Mesenchymal stem cell (in vitro differentiated cells and primary cell): Measurements from ENCODE around the gene MTHFD1L.

Experiments
- DNase-seq: peaks from one replicate; pipeline ENCODE4 v3.0.0-alpha.2; 2013
- H2AFZ ChIP-seq: one replicate; pipeline ENCODE4 v1.6.1; 2013; ENCODE audit warnings: low read depth, mild to moderate bottlenecking, control low read depth, inconsistent platforms, low read length, moderate library complexity
- H2AK5ac ChIP-seq: 2 replicates; pipeline ENCODE4 v1.6.1; 2013; ENCODE audit warnings: low read length, moderate library complexity, mild to moderate bottlenecking, inconsistent platforms; ENCODE audit not compliant: severe bottlenecking
- H2BK120ac ChIP-seq: one replicate; pipeline ENCODE4 v1.6.1; 2013; ENCODE audit warnings: low read depth, mild to moderate bottlenecking, inconsistent platforms, low read length, moderate library complexity
- H2BK12ac ChIP-seq, 2 experiments: one replicate each; pipeline ENCODE4 v1.6.1; 2013; ENCODE audit warnings: inconsistent platforms in 2 of 2, low read length in 2 of 2, mild to moderate bottlenecking in 2 of 2, moderate library complexity in 2 of 2, control low read depth in 1 of 2
- H2BK15ac ChIP-seq: one replicate; pipeline ENCODE4 v1.6.1; 2013; ENCODE audit warnings: mild to moderate bottlenecking, low read depth, inconsistent platforms; ENCODE audit not compliant: poor library complexity, severe bottlenecking
- H2BK5ac ChIP-seq: 2 replicates; pipeline ENCODE4 v1.6.1; 2013; ENCODE audit warnings: low read depth, mild to moderate bottlenecking, low read length, control low read depth, inconsistent platforms; ENCODE audit not compliant: poor library complexity, severe bottlenecking
- H3K14ac ChIP-seq, 2 experiments: one replicate each; pipeline ENCODE4 v1.6.1; 2013; ENCODE audit warnings: inconsistent platforms in 2 of 2, low read length in 2 of 2, control low read depth in 1 of 2, mild to moderate bottlenecking in 1 of 2, moderate library complexity in 1 of 2
- H3K18ac ChIP-seq, 2 experiments: one replicate each; pipeline ENCODE4 v1.6.1; 2013; ENCODE audit warnings: inconsistent platforms in 2 of 2, low read length in 2 of 2, control low read depth in 1 of 2, low read depth in 1 of 2, mild to moderate bottlenecking in 1 of 2
- H3K23ac ChIP-seq, 2 experiments: one replicate each; pipeline ENCODE4 v1.6.1; 2013; ENCODE audit warnings: inconsistent platforms in 2 of 2, low read length in 2 of 2, mild to moderate bottlenecking in 2 of 2, moderate library complexity in 2 of 2, control low read depth in 1 of 2
- H3K27ac ChIP-seq: 2 replicates; pipeline ENCODE4 v1.5.1; 2013; ENCODE audit warnings: mild to moderate bottlenecking, moderate library complexity, low read length, control low read depth, inconsistent platforms; ENCODE audit not compliant: poor library complexity, severe bottlenecking
- H3K27me3 ChIP-seq, 2 experiments: 2 replicates each; pipeline versions ENCODE4 v1.6.1 to v1.7.0; 2013; ENCODE audit warnings: low read length in 2 of 2, mild to moderate bottlenecking in 2 of 2, moderate library complexity in 2 of 2, control low read depth in 1 of 2, inconsistent platforms in 1 of 2; ENCODE audit not compliant: control insufficient read depth in 1 of 2, insufficient read depth in 1 of 2
- H3K36me3 ChIP-seq, 2 experiments: 2 replicates each; pipeline versions ENCODE4 v1.6.1 to v1.7.0; 2013; ENCODE audit warnings: low read length in 2 of 2, control low read depth in 1 of 2, inconsistent platforms in 1 of 2, low read depth in 1 of 2, mild to moderate bottlenecking in 1 of 2; ENCODE audit not compliant: insufficient read depth in 2 of 2, control insufficient read depth in 1 of 2
- H3K4ac ChIP-seq, 2 experiments: one replicate each; pipeline ENCODE4 v1.6.1; 2013; ENCODE audit warnings: inconsistent platforms in 2 of 2, low read length in 2 of 2, mild to moderate bottlenecking in 2 of 2, moderate library complexity in 2 of 2, control low read depth in 1 of 2, low read depth in 1 of 2
- H3K4me1 ChIP-seq: 2 replicates; pipeline ENCODE4 v1.6.1; 2013; ENCODE audit warnings: low read depth, low read length, control low read depth; ENCODE audit not compliant: control insufficient read depth, insufficient read depth
- H3K4me2 ChIP-seq: 2 replicates; pipeline ENCODE4 v1.6.1; 2013; ENCODE audit warnings: low read length, mild to moderate bottlenecking, inconsistent platforms; ENCODE audit not compliant: poor library complexity, severe bottlenecking
- H3K4me3 ChIP-seq, 2 experiments: 2 replicates each; pipeline versions ENCODE4 v1.5.1 to v1.7.0; 2013; ENCODE audit warnings: low read length in 2 of 2, mild to moderate bottlenecking in 2 of 2, control low read depth in 1 of 2, low read depth in 1 of 2; ENCODE audit not compliant: insufficient read depth in 1 of 2
- H3K79me1 ChIP-seq: replicated peaks from 2 replicates; pipeline ENCODE4 v1.6.1; 2013; ENCODE audit warnings: mild to moderate bottlenecking, control low read depth, low read length, inconsistent platforms; ENCODE audit not compliant: poor library complexity, severe bottlenecking
- H3K9ac ChIP-seq: 2 replicates; pipeline ENCODE4 v1.7.0; 2013; ENCODE audit warnings: mild to moderate bottlenecking, low read length, moderate library complexity
- H3K9me3 ChIP-seq: 2 replicates; pipeline ENCODE4 v1.7.0; 2013; ENCODE audit warnings: mild to moderate bottlenecking, low read length; ENCODE audit not compliant: control insufficient read depth
- H4K8ac ChIP-seq: one replicate; pipeline ENCODE4 v1.6.1; 2013; ENCODE audit warnings: inconsistent platforms, mild to moderate bottlenecking, low read length, moderate library complexity
- H4K91ac ChIP-seq: one replicate; pipeline ENCODE4 v1.6.1; 2013; ENCODE audit warnings: mild to moderate bottlenecking, low read length, inconsistent platforms
- WGBS: methylation state at CpG from one replicate; pipeline ENCODE4 v1.1.7; 2013; ENCODE audit warnings: mixed read lengths; 5-methylcytosine and 5-hydroxymethylcytosine counted together

Gene MTHFD1L

DNA sequence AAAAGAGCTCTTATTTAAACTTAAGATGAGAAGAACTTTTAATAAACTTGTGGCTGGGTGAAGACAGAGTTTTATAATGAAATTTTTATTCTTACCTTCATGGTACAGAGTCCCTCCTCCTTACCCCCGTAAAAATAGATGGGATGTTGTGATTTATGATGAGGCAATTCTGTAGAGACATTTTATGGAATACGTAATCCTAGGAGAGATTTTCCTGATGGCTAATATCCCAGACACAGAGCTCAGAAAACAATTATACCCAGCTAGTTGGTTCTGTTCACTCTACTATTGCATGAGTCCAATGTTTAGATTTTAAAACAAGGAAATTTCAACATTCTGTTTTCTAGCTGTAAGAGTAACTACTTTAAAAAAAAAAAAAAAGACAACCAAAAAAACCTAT lies 43.4 kb downstream of the MTHFD1L start:
- no peak overlapping the region for H3K4me3 ChIP-seq
- H2BK120ac ChIP-seq = no peak overlapping the region
- H2BK12ac ChIP-seq = no peak overlapping the region
- peaks cover 17% of the 10 kb centered on the region for H3K79me1 ChIP-seq
- H3K4me2 ChIP-seq = no peak overlapping the region
- no peak for DNase-seq
- WGBS = no CpG with 5 or more reads among the region's 2 CpGs
- H3K27me3 ChIP-seq = no peaks in the 10 kb centered on the region
- H2AK5ac ChIP-seq = no peak overlapping the region
- no peaks in the 10 kb centered on the region for H3K9me3 ChIP-seq
- no peak overlapping the region for H2BK5ac ChIP-seq
- H3K9ac ChIP-seq = no peak overlapping the region
- no peak overlapping the region for H3K14ac ChIP-seq
- H4K91ac ChIP-seq = no peak overlapping the region
- no peak overlapping the region for H4K8ac ChIP-seq
- H3K4me1 ChIP-seq = peaks cover 4% of the 10 kb centered on the region
- peaks cover 11 to 45% of the 10 kb centered on the region in 2 experiments for H3K36me3 ChIP-seq
- no peak overlapping the region for H3K18ac ChIP-seq
- no peak overlapping the region for H3K23ac ChIP-seq
- no peak overlapping the region for H2AFZ ChIP-seq
- H3K27ac ChIP-seq = no peak overlapping the region
- no peak overlapping the region for H2BK15ac ChIP-seq
- no peak overlapping the region for H3K4ac ChIP-seq

DNA sequence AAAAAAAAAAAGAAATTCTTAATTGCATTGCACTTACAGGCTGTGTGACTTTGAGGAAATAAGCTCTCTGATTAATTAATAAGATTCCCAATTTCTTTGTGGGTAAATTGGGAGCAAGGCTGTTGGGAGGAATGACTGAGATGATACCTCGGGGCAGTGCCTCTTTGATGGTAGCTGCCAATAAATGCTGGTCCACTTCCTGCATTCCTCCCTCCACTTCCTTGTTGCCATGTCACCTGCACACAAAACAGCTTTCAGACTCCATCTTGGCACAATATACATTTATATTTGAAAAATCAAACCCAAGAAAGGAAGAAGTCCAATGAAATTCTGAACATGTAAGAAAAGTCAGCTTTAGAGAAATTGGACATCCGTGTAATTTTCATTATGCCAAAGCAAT lies 45.1 kb downstream of the MTHFD1L start:
- 100% methylated on average over 1 of the region's 2 CpGs for WGBS
- Histone ChIP-seq H3K18ac (no peak overlapping the region), H2BK5ac (no peak overlapping the region), H3K79me1 (peaks cover 18% of the 10 kb centered on the region), H4K91ac (no peak overlapping the region), H3K4me2 (no peak overlapping the region), H2BK120ac (no peak overlapping the region), H3K27me3 (no peaks in the 10 kb centered on the region), H3K27ac (no peak overlapping the region), H3K9me3 (no peaks in the 10 kb centered on the region), H3K23ac (no peak overlapping the region), H3K9ac (no peak overlapping the region), H3K36me3 (peaks cover 11 to 33% of the 10 kb centered on the region in 2 experiments), H2AFZ (no peak overlapping the region), H3K14ac (no peak overlapping the region), H3K4ac (no peak overlapping the region), H3K4me3 (no peak overlapping the region), H2BK12ac (no peak overlapping the region), H3K4me1 (peaks cover 4% of the 10 kb centered on the region), H2AK5ac (no peak overlapping the region), H2BK15ac (no peak overlapping the region), H4K8ac (no peak overlapping the region)
- no peak for DNase-seq

DNA sequence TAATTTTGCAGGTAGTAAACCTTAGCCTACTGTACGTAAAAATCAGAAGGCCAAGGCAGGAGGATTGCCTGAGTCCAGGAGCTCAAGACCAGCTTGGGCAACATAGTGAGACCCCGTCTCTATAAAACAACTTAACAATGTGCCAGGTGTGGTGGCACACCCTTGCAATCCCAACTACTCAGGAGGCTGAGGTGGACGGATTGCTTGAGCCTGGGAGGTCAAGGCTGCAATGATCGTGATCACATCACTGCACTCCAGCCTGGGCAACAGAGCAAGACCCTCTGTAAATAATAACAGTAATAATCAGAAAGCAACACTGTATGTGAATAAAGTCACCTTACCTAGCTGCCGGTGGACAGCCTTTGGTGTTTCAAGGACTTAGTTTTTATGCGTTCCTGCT lies 48.9 kb downstream of the MTHFD1L start:
- no peak overlapping the region for H2BK12ac ChIP-seq
- no peak overlapping the region for H3K23ac ChIP-seq
- no peak overlapping the region for H2BK15ac ChIP-seq
- no peak overlapping the region for H3K4me3 ChIP-seq
- WGBS = 97% methylated on average over 5 of the region's 6 CpGs
- H3K4me2 ChIP-seq = no peak overlapping the region
- no peaks in the 10 kb centered on the region for H3K9me3 ChIP-seq
- no peak overlapping the region for H2BK5ac ChIP-seq
- no peak overlapping the region for H2BK120ac ChIP-seq
- H3K4me1 ChIP-seq = no peaks in the 10 kb centered on the region
- H3K14ac ChIP-seq = no peak overlapping the region
- no peak overlapping the region for H2AK5ac ChIP-seq
- H2AFZ ChIP-seq = no peak overlapping the region
- no peak overlapping the region for H3K4ac ChIP-seq
- no peak overlapping the region for H3K18ac ChIP-seq
- no peak for DNase-seq
- H3K79me1 ChIP-seq = peaks cover 12% of the 10 kb centered on the region
- H4K91ac ChIP-seq = no peak overlapping the region
- no peak overlapping the region for H3K9ac ChIP-seq
- no peaks in the 10 kb centered on the region for H3K27me3 ChIP-seq
- H4K8ac ChIP-seq = no peak overlapping the region
- H3K36me3 ChIP-seq = peaks cover 10 to 29% of the 10 kb centered on the region in 2 experiments
- H3K27ac ChIP-seq = no peak overlapping the region

DNA sequence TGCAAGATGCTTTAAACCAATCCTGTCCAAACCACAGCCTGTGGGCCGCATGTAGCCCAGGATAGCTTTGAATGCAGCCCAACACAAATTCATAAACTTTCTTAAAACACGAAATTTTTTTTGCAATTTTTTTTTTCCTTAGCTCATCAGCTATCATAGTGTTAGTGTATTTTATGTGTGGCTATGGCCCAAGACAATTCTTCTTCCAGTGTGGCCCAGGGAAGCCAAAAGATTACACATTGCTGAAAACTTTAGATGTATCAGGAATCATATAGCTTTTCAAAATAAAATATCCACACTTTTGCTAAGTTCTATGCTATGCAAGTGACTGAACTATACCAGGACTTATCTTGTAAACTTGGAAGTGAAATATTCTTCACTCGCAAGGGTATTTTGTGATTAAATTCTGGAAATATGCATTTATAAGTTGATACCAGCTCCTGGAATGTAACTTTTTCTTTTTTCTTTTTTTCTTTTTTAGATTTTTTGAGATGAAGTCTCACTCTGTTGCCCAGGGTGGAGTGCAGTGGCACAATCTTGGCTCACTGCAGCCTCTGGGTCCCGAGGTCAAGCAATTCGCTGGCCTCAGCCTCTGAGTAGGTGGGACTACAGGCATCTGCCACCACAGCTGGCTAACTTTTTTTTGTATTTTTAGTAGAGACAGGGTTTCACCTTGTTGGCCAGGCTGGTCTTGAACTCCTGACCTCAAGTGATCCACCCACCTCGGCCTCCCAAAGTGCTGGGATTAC lies 49.8 kb downstream of the MTHFD1L start:
- Histone ChIP-seq H3K27ac (no peak overlapping the region), H2BK120ac (no peak overlapping the region), H2BK5ac (no peak overlapping the region), H4K8ac (no peak overlapping the region), H3K4me2 (no peak overlapping the region), H3K79me1 (peaks cover 13% of the 10 kb centered on the region), H2BK12ac (no peak overlapping the region), H3K23ac (no peak overlapping the region), H2BK15ac (no peak overlapping the region), H3K14ac (no peak overlapping the region), H3K9ac (peak overlapping the region; percentile 75), H3K18ac (no peak overlapping the region), H4K91ac (no peak overlapping the region), H3K36me3 (peaks cover 19 to 35% of the 10 kb centered on the region in 2 experiments), H2AK5ac (no peak overlapping the region), H3K4me3 (peak overlapping the region in 1 of 2 experiments; percentile 12), H3K9me3 (no peaks in the 10 kb centered on the region), H2AFZ (no peak overlapping the region), H3K4ac (no peak overlapping the region), H3K4me1 (no peaks in the 10 kb centered on the region), H3K27me3 (no peaks in the 10 kb centered on the region)
- no peak for DNase-seq
- WGBS = 100% methylated on average over 5 of the region's 6 CpGs
